ENCODE measurements around the gene PTCD1. TPM values are rescaled to one million over a fixed set of nuclear protein-coding genes. Genes with fewer than 3 reads are reported as not detected.

PTCD1 gene
- total RNA-seq, 1 donor from 2014 or later = 11.3 TPM

- Histone ChIP-seq H3K27me3 (ENCODE audit: control insufficient read depth, insufficient read depth, low read length) (no peaks in the 10 kb centered on the region), H3K4me3 (ENCODE audit: low read depth, low read length) (no peak overlapping the region), H3K36me3 (ENCODE audit: control insufficient read depth, insufficient read depth, low read length) (peaks cover 45% of the 10 kb centered on the region)
- no peak for TF ChIP-seq CTCF (IDR thresholded peaks at IDR 0.05; ENCODE audit: insufficient read depth, low read length, severe bottlenecking)
- no peak for FAIRE-seq
- DNase-seq (ENCODE audit: low read depth) = no peak
Measured at GRCh38 chr7:99384523-99384922, 54.1 kb downstream of the PTCD1 start.

DNA sequence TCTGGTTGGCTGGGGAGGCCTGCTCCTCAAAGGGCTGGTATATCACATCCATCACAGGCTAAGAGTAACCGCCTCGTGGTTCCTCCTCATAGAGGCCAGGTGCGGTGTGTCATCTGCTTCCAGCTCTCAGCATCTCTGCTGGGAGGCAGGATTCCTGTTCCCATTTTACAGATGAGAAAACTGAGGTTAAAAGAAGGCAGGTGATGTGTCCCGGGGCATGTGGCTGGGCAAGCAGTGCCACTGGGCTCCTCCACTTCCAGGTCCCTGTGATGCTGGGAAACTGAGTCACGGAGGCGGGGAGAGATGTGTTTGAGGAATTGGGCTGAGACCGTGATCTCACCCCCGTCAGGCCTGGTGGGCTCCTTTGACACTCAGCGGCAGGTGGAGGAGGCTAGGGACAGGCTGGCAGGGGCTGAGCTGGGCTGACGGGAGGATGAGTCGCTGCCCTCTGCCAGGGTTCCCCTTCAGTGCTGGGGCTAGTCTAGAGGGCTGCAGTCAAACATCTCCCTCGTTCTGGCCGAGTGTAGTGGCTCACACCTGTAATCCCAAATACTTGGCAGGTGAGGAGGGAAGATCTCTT, 54.7 kb downstream of the PTCD1 start:
- FAIRE-seq = no peak
- TF ChIP-seq CTCF (IDR thresholded peaks at IDR 0.05; ENCODE audit: insufficient read depth, low read length, severe bottlenecking) = no peak

DNA sequence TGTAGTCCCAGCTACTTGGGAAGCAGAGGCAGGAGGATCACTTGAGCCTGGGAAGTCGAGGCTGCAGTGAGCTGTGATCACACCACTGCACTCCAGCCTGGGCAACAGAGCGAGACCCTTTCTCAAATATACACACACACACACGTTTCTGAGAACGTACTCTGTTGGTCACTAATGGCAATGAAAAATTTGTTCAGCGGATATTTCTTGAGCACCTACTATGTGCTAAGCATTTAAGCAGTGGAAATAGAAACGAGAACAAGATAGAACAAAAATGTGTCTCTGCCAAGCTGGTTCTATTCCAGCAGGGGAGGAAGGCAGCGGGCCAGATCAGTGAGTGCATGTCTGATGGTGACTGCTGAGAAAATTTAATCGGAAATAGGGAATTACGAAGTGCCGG, 55.4 kb downstream of the PTCD1 start:
- no peak overlapping the region for H3K4me3 ChIP-seq (ENCODE audit: low read depth, low read length)

More for the DNA sequence above, 54.7 kb downstream of the PTCD1 start:
- H3K36me3 ChIP-seq (ENCODE audit: control insufficient read depth, insufficient read depth, low read length) = peaks cover 43% of the 10 kb centered on the region
- no peak for DNase-seq (ENCODE audit: low read depth)
- no peak overlapping the region for H3K4me3 ChIP-seq (ENCODE audit: low read depth, low read length)
- H3K27me3 ChIP-seq (ENCODE audit: control insufficient read depth, insufficient read depth, low read length) = no peaks in the 10 kb centered on the region

DNA sequence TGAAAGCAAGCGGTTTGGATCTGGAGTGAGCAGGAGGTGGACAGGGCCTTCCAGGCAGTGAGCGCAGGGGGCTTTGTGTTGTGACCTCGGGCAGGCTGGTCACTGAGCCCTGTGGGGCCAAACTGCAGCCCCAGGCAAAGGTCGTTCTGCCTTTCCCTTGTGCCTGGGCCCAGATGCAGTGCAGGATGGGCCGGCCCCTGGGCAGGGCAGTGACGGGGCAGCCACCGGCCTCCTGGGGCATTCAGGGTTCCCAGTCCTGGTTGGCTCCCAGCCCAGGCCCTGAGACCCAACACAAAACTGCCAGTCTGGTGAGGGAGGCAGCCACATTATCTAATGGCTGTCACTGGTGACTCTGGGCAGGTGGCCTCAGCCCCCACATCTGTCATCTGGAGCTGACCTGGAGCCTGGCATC, 56.9 kb downstream of the PTCD1 start:
- DNase-seq (ENCODE audit: low read depth) = no peak
- Histone ChIP-seq H3K27me3 (ENCODE audit: control insufficient read depth, insufficient read depth, low read length) (no peaks in the 10 kb centered on the region), H3K36me3 (ENCODE audit: control insufficient read depth, insufficient read depth, low read length) (peaks cover 37% of the 10 kb centered on the region), H3K4me3 (ENCODE audit: low read depth, low read length) (no peak overlapping the region)
- no peak for FAIRE-seq
- no peak for TF ChIP-seq CTCF (IDR thresholded peaks at IDR 0.05; ENCODE audit: insufficient read depth, low read length, severe bottlenecking)

More for the DNA sequence above, 55.4 kb downstream of the PTCD1 start:
- FAIRE-seq = no peak
- DNase-seq (ENCODE audit: low read depth) = no peak
- H3K27me3 ChIP-seq (ENCODE audit: control insufficient read depth, insufficient read depth, low read length) = no peaks in the 10 kb centered on the region
- H3K36me3 ChIP-seq (ENCODE audit: control insufficient read depth, insufficient read depth, low read length) = peaks cover 42% of the 10 kb centered on the region
- no peak for TF ChIP-seq CTCF (IDR thresholded peaks at IDR 0.05; ENCODE audit: insufficient read depth, low read length, severe bottlenecking)

DNA sequence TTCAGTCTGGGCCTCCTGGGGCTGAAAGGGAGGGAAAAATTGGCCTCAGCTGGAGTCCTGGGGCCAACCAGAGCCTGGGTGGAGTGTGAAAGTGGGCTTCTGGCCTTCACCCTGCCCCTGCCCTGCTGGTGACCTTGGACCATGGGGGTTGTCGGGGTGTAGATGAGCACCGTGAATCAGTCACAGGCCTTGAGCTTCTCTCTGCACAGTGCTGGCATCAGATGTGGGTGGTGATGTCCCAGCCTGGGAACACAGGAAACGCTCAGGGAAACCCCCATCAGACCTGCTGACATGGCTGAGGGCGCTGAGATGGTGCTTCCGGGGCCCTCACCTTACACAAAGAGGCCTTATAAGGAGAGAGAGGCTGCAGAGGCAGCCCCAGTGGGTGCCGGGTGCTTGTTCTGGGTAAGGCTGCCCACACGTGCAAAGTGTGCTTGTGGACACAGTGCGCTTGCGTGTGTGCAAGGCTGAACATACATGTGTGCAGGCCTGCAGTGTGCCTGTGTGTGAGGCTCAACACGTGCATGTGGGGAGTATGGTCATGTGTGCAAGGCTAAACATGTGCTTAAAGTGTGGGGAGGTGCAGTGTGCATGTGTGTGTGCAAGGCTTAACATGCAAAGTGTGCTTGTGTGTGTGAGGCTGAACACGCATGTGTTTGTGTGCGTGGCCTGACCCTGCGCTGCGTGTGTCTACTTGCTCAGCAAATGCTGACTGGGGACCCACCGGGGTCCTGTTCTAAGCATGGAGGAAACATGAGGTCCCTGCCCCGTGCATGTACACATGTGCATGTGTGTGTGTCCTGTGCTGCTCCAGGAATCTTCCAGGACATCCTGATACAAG, 57.6 kb downstream of the PTCD1 start:
- TF ChIP-seq CTCF (IDR thresholded peaks at IDR 0.05; ENCODE audit: insufficient read depth, low read length, severe bottlenecking) = no peak
- DNase-seq (ENCODE audit: low read depth) = no peak

More for the DNA sequence above, 57.6 kb downstream of the PTCD1 start:
- no peak for FAIRE-seq
- H3K27me3 ChIP-seq (ENCODE audit: control insufficient read depth, insufficient read depth, low read length) = no peaks in the 10 kb centered on the region
- H3K4me3 ChIP-seq (ENCODE audit: low read depth, low read length) = no peak overlapping the region
- H3K36me3 ChIP-seq (ENCODE audit: control insufficient read depth, insufficient read depth, low read length) = peaks cover 32% of the 10 kb centered on the region
